Measurements from ENCODE around the gene CDC25A.
A peak's percentile ranks its signal among the peaks of the same experiment; 100 is the strongest.

Gene CDC25A

GRCh38 chr3:48194446-48195071 lies 6.3 kb upstream of the CDC25A start:
- peak; percentile 78 for DNase-seq (ENCODE audit: low spot score)

- no peak for DNase-seq (ENCODE audit: low spot score)
Observed at GRCh38 chr3:48190911-48191310, 2.7 kb upstream of the CDC25A start.

- DNase-seq (ENCODE audit: low spot score), result no peak
Observed at GRCh38 chr3:48189321-48189720, 1.1 kb upstream of the CDC25A start.

- DNase-seq (ENCODE audit: low spot score), result peak; percentile 63
Observed at GRCh38 chr3:48187579-48188265, 495 bp downstream of the CDC25A start.

- no peak for DNase-seq (ENCODE audit: low spot score)
Observed at GRCh38 chr3:48187301-48187578, 977 bp downstream of the CDC25A start.

- DNase-seq (ENCODE audit: low spot score), result no peak
Observed at GRCh38 chr3:48186631-48187300, 1.5 kb downstream of the CDC25A start.

- no peak for DNase-seq (ENCODE audit: low spot score)
Observed at GRCh38 chr3:48185129-48185528, 3.1 kb downstream of the CDC25A start.

GRCh38 chr3:48184299-48184698 lies 3.9 kb downstream of the CDC25A start:
- no peak for DNase-seq (ENCODE audit: low spot score)

- no peak for DNase-seq (ENCODE audit: low spot score)
Observed at GRCh38 chr3:48180531-48181253, 7.5 kb downstream of the CDC25A start.

- DNase-seq (ENCODE audit: low spot score), result no peak
Observed at GRCh38 chr3:48180021-48180420, 8.2 kb downstream of the CDC25A start.

- no peak for DNase-seq (ENCODE audit: low spot score)
Observed at GRCh38 chr3:48178072-48178471, 10.1 kb downstream of the CDC25A start.

- peak; percentile 89 for DNase-seq (ENCODE audit: low spot score)
Observed at GRCh38 chr3:48157950-48158376, 30.3 kb downstream of the CDC25A start.

GRCh38 chr3:48157202-48157840 lies 30.9 kb downstream of the CDC25A start:
- no peak for DNase-seq (ENCODE audit: low spot score)

- no peak for DNase-seq (ENCODE audit: low spot score)
Observed at GRCh38 chr3:48156163-48156562, 32.1 kb downstream of the CDC25A start.

- no peak for DNase-seq (ENCODE audit: low spot score)
Observed at GRCh38 chr3:48155122-48155521, 33.1 kb downstream of the CDC25A start.

GRCh38 chr3:48151807-48152427 lies 36.3 kb downstream of the CDC25A start:
- no peak for DNase-seq (ENCODE audit: low spot score)

- DNase-seq (ENCODE audit: low spot score), result peak; percentile 88
Observed at GRCh38 chr3:48151058-48151806, 37.0 kb downstream of the CDC25A start.

GRCh38 chr3:48143992-48144391 lies 44.2 kb downstream of the CDC25A start:
- no peak for DNase-seq (ENCODE audit: low spot score)

GRCh38 chr3:48143567-48143966 lies 44.6 kb downstream of the CDC25A start:
- DNase-seq (ENCODE audit: low spot score), result no peak

- no peak for DNase-seq (ENCODE audit: low spot score)
Observed at GRCh38 chr3:48142316-48142870, 45.8 kb downstream of the CDC25A start.

- DNase-seq (ENCODE audit: low spot score), result no peak
Observed at GRCh38 chr3:48141604-48142137, 46.5 kb downstream of the CDC25A start.

Data from iPS-NIHi11 (cell line).